Upper lobe of left lung (tissue), 6 donors: ENCODE measurements around the gene KDM2B. TPM values are rescaled to one million over a fixed set of nuclear protein-coding genes. Genes with fewer than 3 reads are reported as not detected.

ENCODE experiments used
- ATAC-seq, 2 donors: fragments of 200-7000 bp; cut with Tn5 transposase; one replicate each; pipeline ENCODE4 v1.9.1; 2022; ENCODE audit warnings: mild to moderate bottlenecking in 2 of 2, moderate library complexity in 2 of 2; ENCODE audit not compliant: low FRiP score in 2 of 2
- DNase-seq, 2 donors: peaks; one replicate each; pipeline ENCODE4 v3.0.0-alpha.2; 2019 to 2020
- H3K27ac ChIP-seq, 4 donors: fragments of 200-600 bp; sonication (generic); one replicate each; pipeline ENCODE4 v1.5.1; 2016 to 2019
- H3K27me3 ChIP-seq, 4 donors: fragments of 200-600 bp; sonication (generic); one replicate each; pipeline ENCODE4 v1.5.1; 2017 to 2019
- H3K36me3 ChIP-seq, 4 donors: fragments of 200-600 bp; sonication (generic); one replicate each; pipeline ENCODE4 v1.5.1; 2016 to 2019
- H3K4me1 ChIP-seq, 4 donors: fragments of 200-600 bp; sonication (generic); one replicate each; pipeline ENCODE4 v1.5.1; 2018 to 2019
- H3K4me3 ChIP-seq, 4 donors: fragments of 200-600 bp; sonication (generic); one replicate each; pipeline ENCODE4 v1.5.1; 2017 to 2019; ENCODE audit warnings: mild to moderate bottlenecking in 2 of 4, moderate library complexity in 1 of 4
- H3K9me3 ChIP-seq, 4 donors: fragments of 200-600 bp; sonication (generic); one replicate each; pipeline ENCODE4 v1.5.1; 2018 to 2019
- EP300 ChIP-seq, 4 donors: sonication (generic); formaldehyde crosslinking; IDR thresholded peaks; one replicate each; pipeline ENCODE4 v1.5.1; 2017; ENCODE audit warnings: antibody characterized with exemption in 4 of 4, control low read depth in 2 of 4
- POLR2A ChIP-seq, 4 donors: fragments of 450-650 bp; IDR thresholded peaks; one replicate each; pipeline ENCODE4 v1.5.1; 2016 to 2017; ENCODE audit warnings: antibody characterized with exemption in 4 of 4, mild to moderate bottlenecking in 2 of 4
- POLR2AphosphoS5 ChIP-seq, 2 donors: sonication (generic); formaldehyde crosslinking; IDR thresholded peaks; one replicate each; pipeline ENCODE4 v1.5.1; 2017; ENCODE audit warnings: antibody characterized with exemption in 2 of 2
- WGBS, 2 donors: methylation state at CpG; one replicate each; pipeline ENCODE4 v1.1.5; 2017 to 2018; 5-methylcytosine and 5-hydroxymethylcytosine counted together
- total RNA-seq, 6 donors: library from RNA; depleted of rRNA in 4 of 6; stranded (reverse); fragments of >200 nt in 4 of 6; gene quantifications; one replicate each; pipeline versions ENCODE4 v1.1.0 to v1.2.1, GENCODE V29; 2016 to 2021
- TF ChIP-seq, protein P1 (sequence below), 6 experiments: fragments of 450-650 bp in 4 of 6; fragments of 200-600 bp in 2 of 6; sonication (generic) in 2 of 6; IDR thresholded peaks; one replicate each; pipeline ENCODE4 v1.5.1; 2016 to 2019; ENCODE audit warnings: antibody characterized with exemption in 6 of 6
- donor health status: DM: no; HTN: no; CAD: no; lungs with moderate emphysema.
- donor health status: DM: no; HTN: yes; CAD: no; lungs with severe emphysema.

KDM2B gene
- total RNA-seq, 6 donors from 2014 or later = 29.5 to 81.7 (median 34.2) TPM

DNA sequence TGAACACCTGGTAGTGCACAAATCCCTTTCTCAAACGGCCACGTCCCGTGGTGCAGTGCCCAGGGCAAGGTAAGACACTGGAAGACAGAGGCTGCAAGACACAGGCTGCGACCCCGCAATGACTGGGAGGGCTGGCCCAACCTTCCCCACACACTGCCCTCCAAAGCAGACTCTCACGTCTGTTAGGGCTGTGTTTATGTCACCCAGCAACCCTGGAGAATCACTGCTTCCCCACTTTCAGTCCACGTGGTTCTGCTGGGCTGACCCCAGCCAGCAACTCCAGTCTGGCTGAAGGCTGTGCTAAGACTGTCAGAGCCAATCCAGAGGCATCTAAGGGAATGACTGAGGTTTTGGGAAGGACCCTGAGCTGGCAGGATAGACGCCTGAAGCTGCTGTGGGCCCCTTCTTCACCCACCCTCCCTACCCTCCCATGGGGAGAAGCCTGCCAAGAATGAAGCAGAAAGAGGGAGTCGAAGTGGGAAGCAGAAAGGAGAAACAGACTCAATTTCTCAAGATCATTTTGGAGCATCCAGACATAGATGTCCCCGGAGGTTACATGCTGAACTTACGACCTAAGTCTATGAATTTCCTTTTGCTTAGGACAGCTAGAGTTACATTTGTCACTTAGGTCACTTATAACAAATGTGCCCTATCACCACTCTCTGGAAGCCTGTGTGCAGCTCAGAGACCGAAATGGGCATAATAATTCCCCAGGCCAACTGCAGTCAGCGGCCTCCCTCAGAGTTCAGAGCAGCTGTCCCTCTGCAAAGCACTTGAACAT is 11.7 kb downstream of the KDM2B start:
- DNase-seq = no peak
- TF ChIP-seq EP300 (IDR thresholded peaks at IDR 0.05) (no peak), POLR2AphosphoS5 (IDR thresholded peaks at IDR 0.05) (no peak), POLR2A (IDR thresholded peaks at IDR 0.05) (no peak)
- TF ChIP-seq, protein P1, sequence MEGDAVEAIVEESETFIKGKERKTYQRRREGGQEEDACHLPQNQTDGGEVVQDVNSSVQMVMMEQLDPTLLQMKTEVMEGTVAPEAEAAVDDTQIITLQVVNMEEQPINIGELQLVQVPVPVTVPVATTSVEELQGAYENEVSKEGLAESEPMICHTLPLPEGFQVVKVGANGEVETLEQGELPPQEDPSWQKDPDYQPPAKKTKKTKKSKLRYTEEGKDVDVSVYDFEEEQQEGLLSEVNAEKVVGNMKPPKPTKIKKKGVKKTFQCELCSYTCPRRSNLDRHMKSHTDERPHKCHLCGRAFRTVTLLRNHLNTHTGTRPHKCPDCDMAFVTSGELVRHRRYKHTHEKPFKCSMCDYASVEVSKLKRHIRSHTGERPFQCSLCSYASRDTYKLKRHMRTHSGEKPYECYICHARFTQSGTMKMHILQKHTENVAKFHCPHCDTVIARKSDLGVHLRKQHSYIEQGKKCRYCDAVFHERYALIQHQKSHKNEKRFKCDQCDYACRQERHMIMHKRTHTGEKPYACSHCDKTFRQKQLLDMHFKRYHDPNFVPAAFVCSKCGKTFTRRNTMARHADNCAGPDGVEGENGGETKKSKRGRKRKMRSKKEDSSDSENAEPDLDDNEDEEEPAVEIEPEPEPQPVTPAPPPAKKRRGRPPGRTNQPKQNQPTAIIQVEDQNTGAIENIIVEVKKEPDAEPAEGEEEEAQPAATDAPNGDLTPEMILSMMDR (IDR thresholded peaks at IDR 0.05) = no peak

DNA sequence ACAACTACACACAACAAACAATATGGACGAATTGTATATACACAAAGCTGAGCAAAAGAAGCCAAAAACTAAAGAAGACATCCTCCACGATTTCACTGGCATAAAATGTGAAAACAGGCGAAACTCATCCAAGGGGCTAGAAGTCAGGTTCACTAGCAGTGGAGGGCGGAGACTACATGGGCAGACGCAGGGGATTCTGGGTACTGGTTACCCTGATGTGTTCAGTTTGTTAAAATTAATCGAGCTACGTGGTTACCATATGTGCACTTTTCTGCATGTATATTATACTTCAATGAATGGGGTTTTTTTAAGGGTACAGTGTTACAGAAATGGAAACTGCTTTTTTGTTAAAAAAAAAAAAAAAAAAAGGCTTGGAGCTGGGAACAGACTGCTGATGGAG is 12.3 kb downstream of the KDM2B start:
- TF ChIP-seq POLR2A (IDR thresholded peaks at IDR 0.05) (no peak), EP300 (IDR thresholded peaks at IDR 0.05) (no peak), POLR2AphosphoS5 (IDR thresholded peaks at IDR 0.05) (no peak)
- TF ChIP-seq, protein P1 (IDR thresholded peaks at IDR 0.05) = no peak
- ATAC-seq (no peak), DNase-seq (no peak)
- Histone ChIP-seq H3K4me1 (peaks cover 0 to 14% (median 8%) of the 10 kb centered on the region in 4 donors), H3K36me3 (no peaks in the 10 kb centered on the region), H3K9me3 (no peaks in the 10 kb centered on the region), H3K4me3 (no peak overlapping the region), H3K27ac (no peak overlapping the region), H3K27me3 (no peaks in the 10 kb centered on the region)
- WGBS, 2 donors = 81 to 89% methylated on average over 7 of the region's 7 CpGs

More for the DNA sequence above, 11.7 kb downstream of the KDM2B start:
- 64 to 65% methylated on average over 12 to 13 of the region's 13 CpGs for WGBS, 2 donors
- Histone ChIP-seq H3K4me3 (no peak overlapping the region), H3K36me3 (peaks cover 0 to 4% (median 2%) of the 10 kb centered on the region in 4 donors), H3K27ac (peak overlapping the region in 2 of 4 donors; percentile 16 to 30), H3K4me1 (peaks cover 0 to 14% (median 8%) of the 10 kb centered on the region in 4 donors), H3K27me3 (no peaks in the 10 kb centered on the region), H3K9me3 (no peaks in the 10 kb centered on the region)
- peak; percentile 74 to 89 for ATAC-seq

DNA sequence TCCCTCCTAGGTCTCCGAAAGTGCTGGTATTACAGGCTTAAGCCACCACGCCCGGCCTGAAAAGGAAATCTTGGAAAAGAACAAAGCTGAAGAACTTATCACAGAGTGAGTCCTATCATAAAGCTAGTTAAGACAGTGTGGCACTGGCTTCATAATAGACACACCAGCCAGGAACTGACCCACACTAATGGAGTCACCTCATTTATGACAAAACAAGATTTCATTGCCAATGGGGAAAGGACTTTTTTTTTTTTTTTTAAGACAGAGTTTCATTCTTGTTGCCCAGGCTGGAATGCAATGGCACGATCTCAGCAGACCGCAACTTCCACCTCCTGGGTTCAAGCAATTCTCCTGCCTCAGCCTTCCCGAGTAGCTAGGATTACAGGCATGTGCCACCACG is 15.7 kb downstream of the KDM2B start:
- DNase-seq (no peak), ATAC-seq (peak in 1 of 2 donors; percentile 30)
- H3K9me3 ChIP-seq = no peaks in the 10 kb centered on the region
- TF ChIP-seq POLR2A (IDR thresholded peaks at IDR 0.05) (no peak), EP300 (IDR thresholded peaks at IDR 0.05) (no peak), POLR2AphosphoS5 (IDR thresholded peaks at IDR 0.05) (no peak)
- TF ChIP-seq, protein P1 (IDR thresholded peaks at IDR 0.05) = no peak
- H3K4me1 ChIP-seq = peaks cover 0 to 14% (median 7%) of the 10 kb centered on the region in 4 donors
- H3K4me3 ChIP-seq = no peak overlapping the region
- H3K27me3 ChIP-seq = no peaks in the 10 kb centered on the region
- 86 to 89% methylated on average over 7 of the region's 7 CpGs for WGBS, 2 donors
- no peaks in the 10 kb centered on the region for H3K36me3 ChIP-seq
- H3K27ac ChIP-seq = no peak overlapping the region

DNA sequence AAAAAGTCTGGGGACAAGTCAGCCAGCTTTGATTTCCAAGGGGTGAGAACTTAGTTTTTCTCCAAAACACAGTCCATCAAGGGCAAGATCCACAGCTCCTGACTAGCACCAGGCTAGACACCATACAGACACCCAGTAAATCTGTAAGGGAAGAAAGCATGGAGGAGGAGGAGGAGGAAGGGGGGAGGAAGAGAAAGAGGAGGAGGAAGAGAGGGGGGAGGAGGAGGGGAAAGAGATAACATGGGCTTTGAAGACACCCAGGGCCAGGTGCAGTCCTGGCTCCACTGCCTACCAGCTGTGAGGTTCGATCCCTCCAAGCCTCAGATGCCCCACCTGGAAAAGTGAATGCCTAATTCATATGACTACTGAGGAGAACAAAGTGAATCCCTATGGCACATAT is 18.3 kb downstream of the KDM2B start:
- ATAC-seq = no peak
- 89 to 100% methylated on average over 1 of the region's 1 CpG for WGBS, 2 donors

More for the DNA sequence above, 18.3 kb downstream of the KDM2B start:
- Histone ChIP-seq H3K27me3 (no peaks in the 10 kb centered on the region), H3K9me3 (no peaks in the 10 kb centered on the region), H3K4me3 (no peak overlapping the region), H3K36me3 (no peaks in the 10 kb centered on the region), H3K4me1 (no peaks in the 10 kb centered on the region), H3K27ac (no peak overlapping the region)
- DNase-seq = no peak
- TF ChIP-seq POLR2AphosphoS5 (IDR thresholded peaks at IDR 0.05) = no peak
- TF ChIP-seq, protein P1 (IDR thresholded peaks at IDR 0.05) = no peak
- TF ChIP-seq POLR2A (IDR thresholded peaks at IDR 0.05) = no peak
- TF ChIP-seq EP300 (IDR thresholded peaks at IDR 0.05) = no peak
